ENCODE results near the gene JAKMIP2.

DNA sequence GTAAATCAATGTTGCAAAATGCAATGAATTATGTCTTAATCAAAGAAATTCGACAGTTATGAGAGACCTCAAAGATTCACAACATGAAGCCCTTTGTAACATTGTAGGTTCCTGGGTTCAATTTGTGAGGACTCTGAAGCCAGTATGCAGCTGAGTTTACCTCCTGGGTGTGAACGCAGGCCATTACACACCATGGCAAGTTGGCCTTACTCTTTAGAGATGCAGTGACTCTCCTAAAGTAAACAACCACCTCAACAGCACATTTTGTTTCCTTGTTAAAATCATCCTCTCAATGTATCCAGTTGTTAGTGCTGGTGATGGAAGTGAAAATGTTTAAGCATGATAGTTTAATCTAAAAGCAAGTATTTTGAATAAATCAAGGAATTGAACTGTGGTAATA, 73.8 kb downstream of the JAKMIP2 start:
- TF ChIP-seq POLR2A (IDR thresholded peaks at IDR 0.05; ENCODE audit: low read depth, low read length) (no peak), PAX5 (IDR thresholded peaks at IDR 0.05; ENCODE audit: insufficient read depth, low read length, severe bottlenecking) (no peak), TAF1 (IDR thresholded peaks at IDR 0.05; ENCODE audit: low read depth, low read length) (no peak)

All from GM12891 (cell line).